ENCODE results near the gene COL4A1.

- TF ChIP-seq CTCF (IDR thresholded peaks at IDR 0.05) = no peak
- TF ChIP-seq POLR2A (IDR thresholded peaks at IDR 0.05) = no peak
Measured at GRCh38 chr13:110166598-110166997, 140.4 kb downstream of the COL4A1 start.

Data from vagina (tissue), 2 donors.